ENCODE results near the gene GLG1. TPM values are rescaled to one million over a fixed set of nuclear protein-coding genes. Genes with fewer than 3 reads are reported as not detected.

The GLG1 gene
- total RNA-seq, 1 experiment from 2014 or later = 135 TPM

DNA sequence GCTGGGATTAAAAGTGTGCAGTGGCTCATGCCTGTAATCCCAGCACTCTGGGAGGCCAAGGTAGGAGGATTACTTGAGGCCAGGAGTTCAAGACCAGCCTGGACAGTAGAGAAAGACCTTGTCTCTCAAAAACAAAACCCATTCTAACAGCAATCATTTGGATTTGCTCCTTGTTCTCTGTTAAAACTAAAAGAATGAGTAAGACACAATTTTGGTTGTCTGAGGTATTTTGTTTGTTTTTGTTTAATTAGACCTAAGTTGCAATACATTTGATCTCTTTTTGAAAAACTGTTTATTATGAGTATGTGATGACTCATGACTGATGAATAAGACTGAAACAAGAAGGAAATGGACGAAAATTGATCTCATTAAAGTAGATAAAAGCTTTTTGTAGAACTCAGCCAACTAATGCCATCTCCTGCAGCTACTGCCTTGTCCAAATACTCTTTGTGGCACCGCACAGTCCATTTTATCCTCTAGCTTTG is 29.0 kb downstream of the GLG1 start:
- Mint-ChIP-seq H3K27me3 (ENCODE audit: low read depth) (no peaks in the 10 kb centered on the region), H3K9me3 (no peaks in the 10 kb centered on the region), H3K4me3 (no peak overlapping the region), H3K4me1 (peaks cover 6 to 9% of the 10 kb centered on the region in 2 experiments), H3K36me3 (ENCODE audit: insufficient read depth in 1 of 3, low read depth in 3 of 3) (no peaks in the 10 kb centered on the region), H3K27ac (peak overlapping the region in 1 of 3 experiments; percentile 11; a peak in 1 of 7 replicates)
- H4K5ac ChIP-seq (ENCODE audit: insufficient read length, low read depth, low read length) = no peak overlapping the region
- no peak for DNase-seq
- no peak overlapping the region for H2BK15ac ChIP-seq (ENCODE audit: low read depth, low read length)
- TF ChIP-seq, protein P1, sequence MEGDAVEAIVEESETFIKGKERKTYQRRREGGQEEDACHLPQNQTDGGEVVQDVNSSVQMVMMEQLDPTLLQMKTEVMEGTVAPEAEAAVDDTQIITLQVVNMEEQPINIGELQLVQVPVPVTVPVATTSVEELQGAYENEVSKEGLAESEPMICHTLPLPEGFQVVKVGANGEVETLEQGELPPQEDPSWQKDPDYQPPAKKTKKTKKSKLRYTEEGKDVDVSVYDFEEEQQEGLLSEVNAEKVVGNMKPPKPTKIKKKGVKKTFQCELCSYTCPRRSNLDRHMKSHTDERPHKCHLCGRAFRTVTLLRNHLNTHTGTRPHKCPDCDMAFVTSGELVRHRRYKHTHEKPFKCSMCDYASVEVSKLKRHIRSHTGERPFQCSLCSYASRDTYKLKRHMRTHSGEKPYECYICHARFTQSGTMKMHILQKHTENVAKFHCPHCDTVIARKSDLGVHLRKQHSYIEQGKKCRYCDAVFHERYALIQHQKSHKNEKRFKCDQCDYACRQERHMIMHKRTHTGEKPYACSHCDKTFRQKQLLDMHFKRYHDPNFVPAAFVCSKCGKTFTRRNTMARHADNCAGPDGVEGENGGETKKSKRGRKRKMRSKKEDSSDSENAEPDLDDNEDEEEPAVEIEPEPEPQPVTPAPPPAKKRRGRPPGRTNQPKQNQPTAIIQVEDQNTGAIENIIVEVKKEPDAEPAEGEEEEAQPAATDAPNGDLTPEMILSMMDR (conservative IDR thresholded peaks at IDR 0.05) = no peak
- no peaks in the 10 kb centered on the region for H3K23me2 ChIP-seq (ENCODE audit: insufficient read length, low read depth, low read length, poor library complexity, severe bottlenecking)
- H2BK120ac ChIP-seq (ENCODE audit: low read depth, low read length, poor library complexity, severe bottlenecking) = no peak overlapping the region
- H3K27ac ChIP-seq (ENCODE audit: insufficient read length, low read depth, low read length) = no peak overlapping the region
- no CpG with 5 or more reads among the region's 2 CpGs for WGBS (ENCODE audit: extremely low coverage, insufficient read length, low lambda C conversion rate)
- no peak overlapping the region for H3K18ac ChIP-seq (ENCODE audit: insufficient read length, low read depth, low read length)
- no peak overlapping the region for H3K4ac ChIP-seq (ENCODE audit: low read depth, low read length)
- no peak overlapping the region for H4K91ac ChIP-seq (ENCODE audit: insufficient read length, low read depth, low read length)
- H3K27me3 ChIP-seq (ENCODE audit: insufficient read depth, low read length) = no peaks in the 10 kb centered on the region
- no peak overlapping the region for H2AFZ ChIP-seq (ENCODE audit: low read length)
- H3K23ac ChIP-seq (ENCODE audit: insufficient read length, low read depth, low read length) = no peak overlapping the region
- no peak overlapping the region for H3T11ph ChIP-seq (ENCODE audit: low read length)
- H3K4me2 ChIP-seq (ENCODE audit: insufficient read depth, insufficient read length, low read length) = no peak overlapping the region
- no peak overlapping the region for H3K9ac ChIP-seq (ENCODE audit: extremely low read depth, insufficient read length, low read length)
- H3K4me1 ChIP-seq (ENCODE audit: insufficient read depth, low read length) = no peaks in the 10 kb centered on the region
- H3K56ac ChIP-seq (ENCODE audit: insufficient read length, low read depth, low read length) = no peak overlapping the region
- H3K14ac ChIP-seq (ENCODE audit: insufficient read depth, low read length) = no peak overlapping the region
- H4K20me1 ChIP-seq (ENCODE audit: control insufficient read depth, insufficient read depth, insufficient read length) = no peaks in the 10 kb centered on the region
- no peaks in the 10 kb centered on the region for H3K9me3 ChIP-seq (ENCODE audit: control insufficient read depth, low read depth, low read length)
- no peak overlapping the region for H2BK12ac ChIP-seq (ENCODE audit: insufficient read length, low read depth, low read length)
- no peak overlapping the region for H2BK20ac ChIP-seq (ENCODE audit: low read depth, low read length, poor library complexity, severe bottlenecking)
- H2BK5ac ChIP-seq (ENCODE audit: insufficient read length, low read length) = no peak overlapping the region
- H4K8ac ChIP-seq (replicated peaks; ENCODE audit: insufficient read length, low read depth, low read length) = no peak overlapping the region
- H3K79me1 ChIP-seq (ENCODE audit: insufficient read depth, low read depth, low read length, poor library complexity, severe bottlenecking) = peaks cover 9% of the 10 kb centered on the region
- no peak overlapping the region for H2AK5ac ChIP-seq (ENCODE audit: insufficient read length, low read length)
- H3K79me2 ChIP-seq (ENCODE audit: insufficient read depth, low read length) = peaks cover 10% of the 10 kb centered on the region; the same call in 1 of the 2 replicates

Measured in H9 (cell line).